OCI-LY7 (cell line): ENCODE measurements around the gene CYTH3. TPM values are rescaled to one million over a fixed set of nuclear protein-coding genes. Genes with fewer than 3 reads are reported as not detected.

Experiments used
- BruUV-seq: library from RNA; stranded (reverse); fragments of 400-500 nt; replicated peaks from 2 replicates; lab custom pipeline; 2021; lab: Mats Ljungman, UMichigan
- CTCF ChIA-PET: fragments of 300-600 bp; sonication (Branson Sonifier 250); formaldehyde crosslinking; loops from one replicate; lab custom pipeline; 2022; ENCODE audit warnings: antibody characterized with exemption; ENCODE audit not compliant: unreplicated experiment; lab: Charles Lee
- POLR2A ChIA-PET: fragments of 300-600 bp; sonication (Branson Sonifier 250); formaldehyde crosslinking; loops from one replicate; lab custom pipeline; 2022; ENCODE audit warnings: antibody characterized with exemption; lab: Charles Lee
- DNase-seq: peaks from one replicate; pipeline ENCODE4 v3.0.0-alpha.2; 2015; ENCODE audit warnings: low spot score
- H2AFZ ChIP-seq: fragments of 200-600 bp; sonication (generic), shearing (Covaris generic); 2 replicates; pipeline ENCODE4 v1.6.1; 2014; ENCODE audit warnings: mild to moderate bottlenecking, antibody characterized with exemption, low read length, moderate library complexity
- H3K27ac ChIP-seq: fragments of 200-600 bp; sonication (generic); 2 replicates; pipeline ENCODE4 v1.5.1; 2014; ENCODE audit warnings: mixed run types, low read depth, mild to moderate bottlenecking, moderate library complexity, low read length, inconsistent platforms; ENCODE audit not compliant: poor library complexity, severe bottlenecking
- H3K36me3 ChIP-seq: fragments of 200-600 bp; sonication (generic); 2 replicates; pipeline ENCODE4 v1.6.1; 2014; ENCODE audit warnings: mild to moderate bottlenecking, antibody characterized with exemption, low read length, moderate library complexity, mixed read lengths; ENCODE audit not compliant: insufficient read depth
- H3K4me1 ChIP-seq: fragments of 200-600 bp; sonication (generic); 2 replicates; pipeline ENCODE4 v1.5.1; 2014; ENCODE audit warnings: mild to moderate bottlenecking, low read length; ENCODE audit not compliant: insufficient read depth, poor library complexity, severe bottlenecking
- H3K4me2 ChIP-seq: fragments of 200-600 bp; sonication (generic); 2 replicates; pipeline ENCODE4 v1.6.1; 2014; ENCODE audit warnings: mild to moderate bottlenecking, low read length
- H3K4me3 ChIP-seq: fragments of 200-600 bp; sonication (generic); 2 replicates; pipeline ENCODE4 v1.5.1; 2014; ENCODE audit warnings: mild to moderate bottlenecking, low read depth, low read length; ENCODE audit not compliant: poor library complexity, severe bottlenecking
- H3K79me2 ChIP-seq: fragments of 200-600 bp; sonication (generic); 2 replicates; pipeline ENCODE4 v1.6.1; 2016; ENCODE audit warnings: low read depth, mild to moderate bottlenecking, low read length, moderate library complexity, mixed read lengths; ENCODE audit not compliant: insufficient read depth
- H3K9me2 ChIP-seq: fragments of 200-600 bp; sonication (generic); 2 replicates; pipeline ENCODE4 v1.6.1; 2016; ENCODE audit warnings: mild to moderate bottlenecking, low read length, mixed read lengths; ENCODE audit not compliant: insufficient read depth
- H3K9me3 ChIP-seq: fragments of 200-600 bp; sonication (generic); 2 replicates; pipeline ENCODE4 v1.6.1; 2014; ENCODE audit warnings: mild to moderate bottlenecking, mixed run types, low read length, mixed read lengths
- H4K20me1 ChIP-seq: fragments of 200-600 bp; sonication (generic); 2 replicates; pipeline ENCODE4 v1.6.1; 2014; ENCODE audit warnings: mild to moderate bottlenecking, antibody characterized with exemption, low read length, moderate library complexity, mixed read lengths; ENCODE audit not compliant: insufficient read depth
- CTCF ChIP-seq: fragments of 200-600 bp; sonication (generic); conservative IDR thresholded peaks from 2 replicates; pipeline ENCODE4 v1.5.1; 2014; ENCODE audit warnings: mild to moderate bottlenecking, antibody characterized with exemption, low read length, moderate library complexity, mixed read lengths
- EZH2phosphoT487 ChIP-seq: fragments of 200-600 bp; sonication (generic); IDR thresholded peaks from 2 replicates; pipeline ENCODE4 v1.6.1; 2018; ENCODE audit warnings: low read depth, borderline replicate concordance, mild to moderate bottlenecking, mixed run types, antibody characterized with exemption, low read length, moderate library complexity, mixed read lengths
- intact Hi-C: fragments of 100-400 bp; cut with micrococcal nuclease; formaldehyde crosslinking; loops from one replicate; pipeline ENCODE4 v1.10.0; 2022; ENCODE audit not compliant: unreplicated experiment
- total RNA-seq, 2 experiments: library from RNA; depleted of rRNA in 1 of 2; stranded (reverse); fragments of >200 nt in 1 of 2; shearing (Covaris generic) in 1 of 2; gene quantifications; 2 replicates each; pipeline ENCODE4 v1.2.3, GENCODE V29; 2014 to 2022

CYTH3 gene
- total RNA-seq, 2 experiments from 2014 or later, result 3.7 to 4.7 TPM

- intact Hi-C loops, result loop anchor here (5.0 kb wide), 1 partner anchor 159 kb away; no protein-coding TSS in a partner anchor
- BruUV-seq, result no TSS peak
- Histone ChIP-seq H3K27ac (no peak overlapping the region), H3K9me2 (no peaks in the 10 kb centered on the region), H3K79me2 (no peaks in the 10 kb centered on the region), H2AFZ (no peak overlapping the region), H3K4me2 (no peak overlapping the region), H3K9me3 (no peaks in the 10 kb centered on the region), H4K20me1 (no peaks in the 10 kb centered on the region), H3K4me1 (peaks cover 15% of the 10 kb centered on the region), H3K4me3 (no peak overlapping the region), H3K36me3 (peaks cover 31% of the 10 kb centered on the region; the same call in 1 of the 2 replicates)
- DNase-seq, result no peak
- POLR2A ChIA-PET, result interaction anchor here (0.6 kb wide), 1 partner anchor 34 kb away, joined by 3 read pairs; no protein-coding TSS in a partner anchor
- CTCF ChIA-PET, result no interaction called here
- TF ChIP-seq EZH2phosphoT487 (no peak), CTCF (no peak)
These were observed 109.6 kb downstream of the CYTH3 start for GRCh38 chr7:6162650-6163366.

- Histone ChIP-seq H3K79me2 (no peaks in the 10 kb centered on the region), H3K9me3 (no peaks in the 10 kb centered on the region), H3K4me3 (no peak overlapping the region), H3K36me3 (peaks cover 35% of the 10 kb centered on the region; the same call in 1 of the 2 replicates), H3K27ac (no peak overlapping the region), H4K20me1 (no peaks in the 10 kb centered on the region), H3K4me2 (no peak overlapping the region), H3K4me1 (peaks cover 15% of the 10 kb centered on the region), H2AFZ (no peak overlapping the region), H3K9me2 (no peaks in the 10 kb centered on the region)
- ChIA-PET CTCF (no interaction called here), POLR2A (no interaction called here)
- BruUV-seq, result no TSS peak
- intact Hi-C loops, result loop anchor here (5.0 kb wide), 1 partner anchor 160 kb away; no protein-coding TSS in a partner anchor
- DNase-seq, result no peak
- TF ChIP-seq EZH2phosphoT487, result no peak
- no peak for TF ChIP-seq CTCF
These were observed 110.1 kb downstream of the CYTH3 start for GRCh38 chr7:6162331-6162620.
